Measurements from ENCODE around the gene LIMK2. TPM values are rescaled to one million over a fixed set of nuclear protein-coding genes. Genes with fewer than 3 reads are reported as not detected.

LIMK2 gene
- total and polyA plus RNA-seq, 9 of the 15 experiments (the other 6 are each of a cell fraction or from before 2014, with no cell fraction given) = 1.1 to 14.5 (median 8.5) TPM

DNA sequence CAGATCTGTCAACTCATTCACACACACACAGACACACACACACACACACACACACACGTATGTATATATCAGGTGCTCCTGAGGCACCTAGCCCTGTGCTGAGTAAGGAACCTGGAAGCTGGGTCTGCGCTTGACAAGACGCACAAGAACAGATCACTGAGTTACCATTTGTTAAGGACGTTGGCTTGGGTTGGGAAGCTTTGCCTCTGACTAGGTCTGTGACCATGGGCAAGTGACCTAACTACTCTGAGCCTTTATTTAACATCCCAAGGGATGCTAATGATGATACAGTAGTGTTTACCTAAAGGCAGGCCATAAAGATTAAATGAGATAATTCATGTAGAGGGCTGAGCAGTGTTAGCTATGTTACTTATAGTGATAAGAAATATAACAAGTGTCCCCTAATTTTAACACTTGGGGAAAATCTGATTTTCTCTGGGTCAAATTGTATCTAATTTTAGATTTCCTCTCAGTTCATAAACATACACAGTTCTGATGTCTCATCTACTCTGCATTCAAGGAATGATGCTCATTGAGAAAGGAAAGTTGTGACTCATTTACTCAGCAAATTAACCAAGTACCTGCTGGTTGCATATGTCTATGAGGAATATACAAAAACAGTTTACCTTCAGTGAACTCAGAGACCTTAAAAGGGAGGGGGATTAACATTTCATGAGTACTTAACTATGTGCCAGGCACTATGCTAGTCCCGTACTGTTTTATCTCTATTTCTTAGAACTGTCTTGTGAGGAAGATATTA lies 38.5 kb upstream of the LIMK2 start:
- FAIRE-seq (peak; percentile 35), DNase-seq (ENCODE audit: extremely low read depth in 1 of 4, low spot score in 3 of 4) (no peak), ATAC-seq (no peak)
- CTCF ChIA-PET (ENCODE audit: low intra/inter-chr PET ratio) = no interaction called here
- intact Hi-C loops (cut with micrococcal nuclease) = no loop called here
- Histone ChIP-seq H3K36me3 (ENCODE audit: control insufficient read depth, insufficient read depth, low read length) (no peaks in the 10 kb centered on the region), H4K20me1 (replicated peaks; ENCODE audit: control insufficient read depth, insufficient read depth, low read length) (no peaks in the 10 kb centered on the region), H3K9me3 (replicated peaks; ENCODE audit: control insufficient read depth, insufficient read depth, low read depth, low read length) (no peaks in the 10 kb centered on the region), H3K27ac (ENCODE audit: extremely low read depth, low read depth, low read length) (no peak overlapping the region), H3K4me2 (ENCODE audit: insufficient read depth, low read length) (no peak overlapping the region), H3K79me2 (ENCODE audit: control insufficient read depth, insufficient read depth, low read length) (no peaks in the 10 kb centered on the region; the same call in 2 of the 3 replicates), H3K4me1 (replicated peaks in 1 of 2; ENCODE audit: control insufficient read depth in 2 of 2, insufficient read depth in 2 of 2, low read length in 2 of 2) (no peaks in the 10 kb centered on the region; a peak in 1 of 5 replicates), H3K4me3 (no peak overlapping the region), H3K27me3 (ENCODE audit: control insufficient read depth in 2 of 2, insufficient read depth in 2 of 2, low read length in 2 of 2) (no peaks in the 10 kb centered on the region), H3K9me1 (ENCODE audit: control insufficient read depth, insufficient read depth, low read length) (no peaks in the 10 kb centered on the region), H3K9ac (ENCODE audit: insufficient read depth in 1 of 2, low read depth in 2 of 2, low read length in 2 of 2) (no peak overlapping the region), H2AFZ (ENCODE audit: low read depth, low read length) (no peak overlapping the region)
- in situ Hi-C loops (cut with MboI) = no loop called here
- POLR2A ChIA-PET = no interaction called here
- no TSS peak for BruUV-seq (replicated peaks)
- TF ChIP-seq, protein P1, sequence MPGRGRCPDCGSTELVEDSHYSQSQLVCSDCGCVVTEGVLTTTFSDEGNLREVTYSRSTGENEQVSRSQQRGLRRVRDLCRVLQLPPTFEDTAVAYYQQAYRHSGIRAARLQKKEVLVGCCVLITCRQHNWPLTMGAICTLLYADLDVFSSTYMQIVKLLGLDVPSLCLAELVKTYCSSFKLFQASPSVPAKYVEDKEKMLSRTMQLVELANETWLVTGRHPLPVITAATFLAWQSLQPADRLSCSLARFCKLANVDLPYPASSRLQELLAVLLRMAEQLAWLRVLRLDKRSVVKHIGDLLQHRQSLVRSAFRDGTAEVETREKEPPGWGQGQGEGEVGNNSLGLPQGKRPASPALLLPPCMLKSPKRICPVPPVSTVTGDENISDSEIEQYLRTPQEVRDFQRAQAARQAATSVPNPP (IDR thresholded peaks at IDR 0.05; ENCODE audit: borderline replicate concordance, insufficient read depth, insufficient read length) = no peak
- no peak for TF ChIP-seq NEUROD1 (IDR thresholded peaks at IDR 0.05; ENCODE audit: borderline replicate concordance, low read depth, low read length, partially characterized antibody)
- TF ChIP-seq, protein P2, sequence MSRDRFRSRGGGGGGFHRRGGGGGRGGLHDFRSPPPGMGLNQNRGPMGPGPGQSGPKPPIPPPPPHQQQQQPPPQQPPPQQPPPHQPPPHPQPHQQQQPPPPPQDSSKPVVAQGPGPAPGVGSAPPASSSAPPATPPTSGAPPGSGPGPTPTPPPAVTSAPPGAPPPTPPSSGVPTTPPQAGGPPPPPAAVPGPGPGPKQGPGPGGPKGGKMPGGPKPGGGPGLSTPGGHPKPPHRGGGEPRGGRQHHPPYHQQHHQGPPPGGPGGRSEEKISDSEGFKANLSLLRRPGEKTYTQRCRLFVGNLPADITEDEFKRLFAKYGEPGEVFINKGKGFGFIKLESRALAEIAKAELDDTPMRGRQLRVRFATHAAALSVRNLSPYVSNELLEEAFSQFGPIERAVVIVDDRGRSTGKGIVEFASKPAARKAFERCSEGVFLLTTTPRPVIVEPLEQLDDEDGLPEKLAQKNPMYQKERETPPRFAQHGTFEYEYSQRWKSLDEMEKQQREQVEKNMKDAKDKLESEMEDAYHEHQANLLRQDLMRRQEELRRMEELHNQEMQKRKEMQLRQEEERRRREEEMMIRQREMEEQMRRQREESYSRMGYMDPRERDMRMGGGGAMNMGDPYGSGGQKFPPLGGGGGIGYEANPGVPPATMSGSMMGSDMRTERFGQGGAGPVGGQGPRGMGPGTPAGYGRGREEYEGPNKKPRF (IDR thresholded peaks at IDR 0.05; ENCODE audit: low read depth, low read length) = no peak
- no peak for TF ChIP-seq PHTF2 (CRISPR knock-in tag; IDR thresholded peaks at IDR 0.05)
- TF ChIP-seq EP300 (IDR thresholded peaks at IDR 0.05; ENCODE audit: low read length) = no peak
- TF ChIP-seq ZC3H4 (CRISPR knock-in tag; IDR thresholded peaks at IDR 0.05; ENCODE audit: borderline replicate concordance) = no peak
- TF ChIP-seq BCL6 (CRISPR knock-in tag; IDR thresholded peaks at IDR 0.05) = no peak
- no peak for TF ChIP-seq TEAD1 (CRISPR knock-in tag; IDR thresholded peaks at IDR 0.05)
- no peak for TF ChIP-seq FUS (optimal IDR thresholded peaks at IDR 0.05; ENCODE audit: low read depth, low read length)
- WGBS (ENCODE audit: insufficient coverage, low coverage, missing lambda C conversion rate) = 64% methylated on average over 5 of the region's 5 CpGs

Data from K562 (cell line).